Measurements from ENCODE around the gene SLC2A1. TPM values are rescaled to one million over a fixed set of nuclear protein-coding genes. Genes with fewer than 3 reads are reported as not detected.

SLC2A1 gene
- total RNA-seq, 4 donors from 2014 or later: 488 to 2,308 (median 910) TPM

- intact Hi-C loops (cut with DNase I; ENCODE audit: low total_unique reads): no loop called here
- 68 to 69% methylated on average over 5 of the region's 5 CpGs for WGBS, 2 donors
- no peak overlapping the region for H3K4me3 ChIP-seq (ENCODE audit: low read depth, poor library complexity, severe bottlenecking)
- no peak for DNase-seq (ENCODE audit: low spot score in 2 of 2)
- no peak for TF ChIP-seq POLR2A (IDR thresholded peaks at IDR 0.05)
- no peak for TF ChIP-seq CTCF (IDR thresholded peaks at IDR 0.05)
Measured at GRCh38 chr1:42950116-42950481, 8.6 kb downstream of the SLC2A1 start.

GRCh38 chr1:42949312-42950115, 9.2 kb downstream of the SLC2A1 start:
- DNase-seq (ENCODE audit: low spot score in 2 of 2): no peak
- intact Hi-C loops (cut with DNase I; ENCODE audit: low total_unique reads): no loop called here
- WGBS, 2 donors: 54 to 56% methylated on average over 9 of the region's 9 CpGs
- H3K4me3 ChIP-seq (ENCODE audit: low read depth, poor library complexity, severe bottlenecking): no peak overlapping the region
- TF ChIP-seq CTCF (IDR thresholded peaks at IDR 0.05) (no peak), POLR2A (IDR thresholded peaks at IDR 0.05) (no peak)

GRCh38 chr1:42947965-42948732, 10.5 kb downstream of the SLC2A1 start:
- DNase-seq (ENCODE audit: low spot score in 2 of 2): no peak
- intact Hi-C loops (cut with DNase I; ENCODE audit: low total_unique reads): no loop called here
- no peak overlapping the region for H3K4me3 ChIP-seq (ENCODE audit: low read depth, poor library complexity, severe bottlenecking)
- no peak for TF ChIP-seq CTCF (IDR thresholded peaks at IDR 0.05)
- TF ChIP-seq POLR2A (IDR thresholded peaks at IDR 0.05): no peak
- 52 to 60% methylated on average over 13 of the region's 13 CpGs for WGBS, 2 donors

GRCh38 chr1:42947117-42947516, 11.6 kb downstream of the SLC2A1 start:
- WGBS, 2 donors: 70 to 76% methylated on average over 4 of the region's 4 CpGs
- no peak overlapping the region for H3K4me3 ChIP-seq (ENCODE audit: low read depth, poor library complexity, severe bottlenecking)
- intact Hi-C loops (cut with DNase I; ENCODE audit: low total_unique reads): no loop called here
- DNase-seq (ENCODE audit: low spot score in 2 of 2): no peak
- TF ChIP-seq CTCF (IDR thresholded peaks at IDR 0.05): no peak
- TF ChIP-seq POLR2A (IDR thresholded peaks at IDR 0.05): no peak

GRCh38 chr1:42946120-42946898, 12.4 kb downstream of the SLC2A1 start:
- no peak for DNase-seq (ENCODE audit: low spot score in 2 of 2)
- intact Hi-C loops (cut with DNase I; ENCODE audit: low total_unique reads): no loop called here
- no peak for TF ChIP-seq CTCF (IDR thresholded peaks at IDR 0.05)
- TF ChIP-seq POLR2A (IDR thresholded peaks at IDR 0.05): no peak
- no peak overlapping the region for H3K4me3 ChIP-seq (ENCODE audit: low read depth, poor library complexity, severe bottlenecking)
- 60 to 63% methylated on average over 10 of the region's 10 CpGs for WGBS, 2 donors

Measured in lower leg skin (tissue), 4 donors.